Measurements from ENCODE around the gene BCL7A. TPM values are rescaled to one million over a fixed set of nuclear protein-coding genes. Genes with fewer than 3 reads are reported as not detected.

Gene BCL7A
- total and polyA plus RNA-seq, 10 of the 15 experiments (the other 5 are each of a cell fraction or from before 2014, with no cell fraction given), result 0.37 to 17.2 (median 11.7) TPM

DNA sequence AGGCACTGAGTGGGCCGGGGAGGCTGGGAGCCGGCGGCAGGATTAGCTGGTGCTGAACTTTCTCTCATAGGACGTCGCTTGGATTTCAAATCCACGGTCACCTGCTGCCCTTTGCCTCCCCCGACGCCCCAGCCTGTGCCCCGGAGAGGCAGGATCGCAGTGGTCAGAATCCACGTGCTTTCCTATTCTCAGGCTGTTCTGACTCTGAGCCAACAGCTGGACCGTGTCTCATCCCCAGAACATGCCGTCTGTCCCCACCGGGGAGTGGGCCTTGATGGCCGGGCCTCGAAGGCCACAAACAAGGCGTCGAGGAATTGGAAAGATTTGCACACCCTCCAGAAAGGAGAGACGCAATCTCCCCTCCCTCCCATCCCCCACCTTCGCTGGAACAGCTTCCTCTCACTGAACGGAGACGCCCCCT lies 38.4 kb downstream of the BCL7A start (continued):
- TF ChIP-seq, protein P1, sequence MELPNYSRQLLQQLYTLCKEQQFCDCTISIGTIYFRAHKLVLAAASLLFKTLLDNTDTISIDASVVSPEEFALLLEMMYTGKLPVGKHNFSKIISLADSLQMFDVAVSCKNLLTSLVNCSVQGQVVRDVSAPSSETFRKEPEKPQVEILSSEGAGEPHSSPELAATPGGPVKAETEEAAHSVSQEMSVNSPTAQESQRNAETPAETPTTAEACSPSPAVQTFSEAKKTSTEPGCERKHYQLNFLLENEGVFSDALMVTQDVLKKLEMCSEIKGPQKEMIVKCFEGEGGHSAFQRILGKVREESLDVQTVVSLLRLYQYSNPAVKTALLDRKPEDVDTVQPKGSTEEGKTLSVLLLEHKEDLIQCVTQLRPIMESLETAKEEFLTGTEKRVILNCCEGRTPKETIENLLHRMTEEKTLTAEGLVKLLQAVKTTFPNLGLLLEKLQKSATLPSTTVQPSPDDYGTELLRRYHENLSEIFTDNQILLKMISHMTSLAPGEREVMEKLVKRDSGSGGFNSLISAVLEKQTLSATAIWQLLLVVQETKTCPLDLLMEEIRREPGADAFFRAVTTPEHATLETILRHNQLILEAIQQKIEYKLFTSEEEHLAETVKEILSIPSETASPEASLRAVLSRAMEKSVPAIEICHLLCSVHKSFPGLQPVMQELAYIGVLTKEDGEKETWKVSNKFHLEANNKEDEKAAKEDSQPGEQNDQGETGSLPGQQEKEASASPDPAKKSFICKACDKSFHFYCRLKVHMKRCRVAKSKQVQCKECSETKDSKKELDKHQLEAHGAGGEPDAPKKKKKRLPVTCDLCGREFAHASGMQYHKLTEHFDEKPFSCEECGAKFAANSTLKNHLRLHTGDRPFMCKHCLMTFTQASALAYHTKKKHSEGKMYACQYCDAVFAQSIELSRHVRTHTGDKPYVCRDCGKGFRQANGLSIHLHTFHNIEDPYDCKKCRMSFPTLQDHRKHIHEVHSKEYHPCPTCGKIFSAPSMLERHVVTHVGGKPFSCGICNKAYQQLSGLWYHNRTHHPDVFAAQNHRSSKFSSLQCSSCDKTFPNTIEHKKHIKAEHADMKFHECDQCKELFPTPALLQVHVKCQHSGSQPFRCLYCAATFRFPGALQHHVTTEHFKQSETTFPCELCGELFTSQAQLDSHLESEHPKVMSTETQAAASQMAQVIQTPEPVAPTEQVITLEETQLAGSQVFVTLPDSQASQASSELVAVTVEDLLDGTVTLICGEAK (IDR thresholded peaks at IDR 0.05; ENCODE audit: borderline replicate concordance), result no peak
- TF ChIP-seq KAT2A (conservative IDR thresholded peaks at IDR 0.05; ENCODE audit: control insufficient read depth, low read depth, low read length) (no peak), NR2F1 (conservative IDR thresholded peaks at IDR 0.05) (no peak), ZNF622 (IDR thresholded peaks at IDR 0.05) (no peak), SP1 (IDR thresholded peaks at IDR 0.05; ENCODE audit: low read depth, low read length) (no peak), RAD21 (IDR thresholded peaks at IDR 0.05; ENCODE audit: insufficient read depth, low read depth, low read length) (no peak), BHLHE40 (IDR thresholded peaks at IDR 0.05; ENCODE audit: borderline replicate concordance in 1 of 2, low read depth in 2 of 2, low read length in 1 of 2) (no peak), HDAC2 (IDR thresholded peaks at IDR 0.05) (no peak), ZNF217 (IDR thresholded peaks at IDR 0.05) (no peak), POU2F2 (IDR thresholded peaks at IDR 0.05; ENCODE audit: borderline replicate concordance, low read depth, low read length) (no peak)
- TF ChIP-seq, protein P2, sequence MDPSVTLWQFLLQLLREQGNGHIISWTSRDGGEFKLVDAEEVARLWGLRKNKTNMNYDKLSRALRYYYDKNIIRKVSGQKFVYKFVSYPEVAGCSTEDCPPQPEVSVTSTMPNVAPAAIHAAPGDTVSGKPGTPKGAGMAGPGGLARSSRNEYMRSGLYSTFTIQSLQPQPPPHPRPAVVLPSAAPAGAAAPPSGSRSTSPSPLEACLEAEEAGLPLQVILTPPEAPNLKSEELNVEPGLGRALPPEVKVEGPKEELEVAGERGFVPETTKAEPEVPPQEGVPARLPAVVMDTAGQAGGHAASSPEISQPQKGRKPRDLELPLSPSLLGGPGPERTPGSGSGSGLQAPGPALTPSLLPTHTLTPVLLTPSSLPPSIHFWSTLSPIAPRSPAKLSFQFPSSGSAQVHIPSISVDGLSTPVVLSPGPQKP (IDR thresholded peaks at IDR 0.05; ENCODE audit: low read depth, low read length), result no peak

Measured in GM12878 (cell line).